GM21390 (cell line): ENCODE results near the gene SNU13.
"Not testable (repeated sequence)": the region's sequence is repeated elsewhere in the genome, so short reads cannot be mapped to it uniquely, and the experiment has no call there.

ENCODE experiments used
- ATAC-seq: cut with Tn5 transposase; IDR thresholded peaks from one replicate; pipeline ENCODE4 v1.9.1; 2021; ENCODE audit not compliant: unreplicated experiment

The SNU13 gene

DNA sequence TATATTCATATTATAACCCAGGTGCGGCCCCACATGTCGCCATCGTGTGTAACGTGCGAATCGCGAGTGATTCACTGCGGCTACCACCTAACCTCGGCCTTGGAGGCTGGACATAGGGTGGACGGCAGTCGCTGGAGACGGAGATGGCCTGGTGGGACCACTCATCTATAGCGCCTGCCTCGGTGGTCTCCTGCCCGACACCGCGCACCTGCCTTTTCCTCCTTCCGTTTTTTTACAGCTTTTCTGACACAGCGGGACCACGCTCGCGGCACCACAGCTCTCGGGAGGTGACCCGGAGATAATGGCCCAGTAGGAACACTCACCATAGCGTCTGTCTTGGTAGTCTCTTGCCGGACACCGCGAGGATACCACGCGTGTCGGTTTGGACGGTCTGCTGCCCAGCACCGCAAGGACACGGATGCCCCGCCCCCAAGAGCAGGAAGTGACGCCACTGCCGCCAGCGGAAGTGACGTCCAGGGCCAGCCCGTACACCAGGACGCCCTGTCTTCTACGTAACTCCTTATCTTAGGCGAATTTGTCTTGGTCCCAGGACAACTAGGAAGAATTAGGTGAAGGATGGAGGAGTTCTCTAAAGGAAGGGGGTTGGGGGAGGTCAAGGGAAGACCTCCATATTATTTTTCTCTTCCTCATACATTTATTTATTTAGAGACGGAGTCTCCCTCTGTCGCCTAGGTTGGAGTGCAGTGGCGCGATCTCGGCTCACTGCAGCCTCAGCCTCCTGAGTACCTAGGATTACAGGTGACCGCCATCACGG is 6.4 kb downstream of the SNU13 start:
- peak; percentile 67 for ATAC-seq

DNA sequence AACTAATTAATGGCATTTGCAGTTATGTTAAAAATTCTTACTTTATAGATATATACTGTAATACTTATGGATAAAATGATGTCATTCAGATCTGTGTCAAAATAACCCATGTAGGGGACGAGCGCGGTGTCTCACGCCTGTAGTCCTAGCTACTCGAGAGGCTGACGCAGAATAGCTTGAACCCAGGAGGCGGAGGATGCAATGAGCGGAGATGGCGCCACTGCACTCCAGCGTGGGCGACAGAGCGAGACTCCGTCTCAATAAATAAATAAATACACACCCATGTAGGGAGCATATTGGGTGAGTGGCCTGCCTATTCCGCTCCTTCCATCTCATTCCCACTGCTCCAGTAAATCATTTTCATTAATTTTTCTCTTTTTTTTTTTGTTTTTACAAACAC is 7.1 kb downstream of the SNU13 start:
- ATAC-seq, result no peak

- ATAC-seq, result no peak
Observed at GRCh38 chr22:41676134-41676533, 12.5 kb downstream of the SNU13 start.

GRCh38 chr22:41674846-41675340 is 13.8 kb downstream of the SNU13 start:
- no peak for ATAC-seq

DNA sequence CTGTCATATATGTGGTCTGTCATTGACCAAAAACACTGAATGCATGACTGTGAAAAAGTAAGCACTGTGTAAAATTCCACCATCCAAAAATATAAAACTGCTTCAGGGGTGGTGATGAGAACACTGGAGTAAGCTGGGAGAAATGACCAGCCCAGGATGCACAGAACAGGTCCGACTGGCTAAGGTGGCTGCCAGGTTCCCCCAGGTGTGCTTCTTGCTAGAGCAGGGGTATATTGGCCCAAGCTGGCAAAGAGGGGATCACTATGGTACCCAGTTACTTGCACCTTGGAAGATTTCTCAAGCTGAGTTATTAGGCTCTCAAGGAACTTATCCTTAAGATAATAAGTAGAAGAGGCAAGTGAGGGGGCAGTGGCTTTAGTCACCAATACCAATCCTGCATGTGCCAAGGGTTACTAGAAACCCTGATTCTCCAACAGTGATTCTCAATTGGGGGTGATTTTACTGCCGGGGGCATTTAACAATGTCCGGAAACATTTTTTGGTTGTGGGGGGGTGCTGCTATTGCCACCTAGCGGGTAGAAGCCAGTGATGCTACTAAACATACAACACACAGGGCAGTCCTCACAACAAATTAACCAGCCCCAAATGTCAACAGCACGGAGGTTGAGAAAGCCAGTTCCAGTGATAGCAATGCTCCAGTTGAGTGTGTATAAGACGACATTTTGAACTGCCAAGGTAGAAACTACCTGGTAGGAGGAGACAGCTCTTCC is 15.7 kb downstream of the SNU13 start:
- ATAC-seq, result no peak

GRCh38 chr22:41672096-41672495 is 16.6 kb downstream of the SNU13 start:
- ATAC-seq, result not testable (repeated sequence)

GRCh38 chr22:41668971-41669911 is 19.4 kb downstream of the SNU13 start:
- ATAC-seq, result no peak

- no peak for ATAC-seq
Observed at GRCh38 chr22:41664951-41665350, 23.7 kb downstream of the SNU13 start.

- no peak for ATAC-seq
Observed at GRCh38 chr22:41664490-41664889, 24.2 kb downstream of the SNU13 start.

- not testable (repeated sequence) for ATAC-seq
Observed at GRCh38 chr22:41663594-41663993, 25.1 kb downstream of the SNU13 start.

- ATAC-seq, result no peak
Observed at GRCh38 chr22:41661713-41662112, 27.0 kb downstream of the SNU13 start.

DNA sequence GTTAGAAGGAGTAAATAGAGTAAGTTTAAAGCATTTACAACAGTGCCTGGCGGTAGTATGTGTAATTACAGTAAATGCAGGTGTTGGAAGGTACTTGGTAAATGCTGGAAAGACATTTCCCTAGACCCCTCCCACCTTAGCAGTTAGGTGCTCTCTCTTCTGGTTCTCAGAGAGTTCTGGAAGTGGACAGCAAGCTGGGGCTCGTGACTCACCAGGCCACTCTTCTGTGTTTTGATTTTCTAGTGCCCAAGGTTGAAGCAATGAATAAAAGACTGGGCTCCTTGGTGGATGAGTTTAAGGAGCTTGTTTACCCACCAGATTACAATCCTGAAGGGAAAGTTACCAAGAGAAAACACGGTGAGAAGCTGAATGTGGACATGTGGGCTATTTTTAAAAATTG is 27.6 kb downstream of the SNU13 start:
- ATAC-seq, result no peak

- no peak for ATAC-seq
Observed at GRCh38 chr22:41660416-41660815, 28.3 kb downstream of the SNU13 start.

DNA sequence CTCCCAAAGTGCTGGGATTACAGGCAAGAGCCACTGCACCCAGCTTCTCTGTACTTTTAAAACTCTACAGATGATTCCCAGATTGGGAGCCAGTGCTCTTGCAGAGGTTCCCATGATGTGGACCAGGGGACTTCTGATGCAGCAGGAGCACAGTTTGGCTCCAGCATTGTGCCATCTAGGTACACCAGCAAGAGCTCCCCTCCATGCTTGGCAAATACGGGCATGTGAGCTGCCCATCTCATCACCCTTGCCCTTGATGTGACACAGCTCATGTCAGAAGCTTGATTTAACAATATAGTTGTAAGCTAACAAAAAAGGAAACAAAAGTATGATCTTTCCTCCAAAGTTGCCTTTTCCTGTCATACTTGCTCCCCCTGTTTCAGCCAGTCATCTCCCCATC is 28.7 kb downstream of the SNU13 start:
- ATAC-seq, result no peak

DNA sequence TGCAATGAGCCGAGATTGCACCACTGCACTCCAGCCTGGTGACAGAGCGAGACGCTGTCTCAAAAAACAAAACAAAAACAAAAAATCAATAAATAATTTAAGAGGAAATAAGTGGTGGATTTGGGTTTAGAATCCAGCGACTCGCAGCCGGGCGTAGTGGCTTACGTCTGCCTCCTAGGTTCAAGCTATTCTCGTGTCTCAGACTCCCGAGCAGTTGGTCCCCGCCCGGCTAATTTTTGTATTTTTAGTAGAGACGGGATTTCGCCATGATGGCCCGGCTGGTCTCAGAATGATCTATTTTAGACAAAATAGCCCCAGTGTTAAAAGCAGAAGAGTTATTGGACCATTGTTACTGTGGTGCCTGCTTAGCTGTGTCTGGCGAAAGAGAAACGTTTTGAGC is 29.8 kb downstream of the SNU13 start:
- no peak for ATAC-seq

- no peak for ATAC-seq
Observed at GRCh38 chr22:41657709-41658108, 31.0 kb downstream of the SNU13 start.

GRCh38 chr22:41656556-41656955 is 32.1 kb downstream of the SNU13 start:
- no peak for ATAC-seq

GRCh38 chr22:41654322-41654721 is 34.3 kb downstream of the SNU13 start:
- no peak for ATAC-seq

DNA sequence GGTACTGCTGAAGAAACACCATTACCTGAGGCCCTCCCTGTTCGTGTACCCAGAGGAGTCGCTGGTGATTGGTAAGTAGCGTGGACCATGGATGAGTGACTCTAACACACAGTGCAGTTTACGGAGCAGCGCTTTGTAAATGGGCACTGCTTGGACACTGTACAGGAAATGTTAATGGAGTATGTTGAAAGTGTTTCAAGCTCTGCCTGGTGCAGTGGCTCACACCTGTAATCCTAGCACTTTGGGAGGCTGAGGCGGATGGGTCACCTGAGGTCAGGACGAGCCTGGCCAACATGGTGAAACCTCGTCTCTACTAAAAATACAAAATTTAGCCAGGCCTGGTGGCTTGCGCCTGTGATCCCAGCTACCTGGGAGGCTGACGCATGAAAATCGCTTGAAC is 37.8 kb downstream of the SNU13 start:
- no peak for ATAC-seq

GRCh38 chr22:41650229-41650628 is 38.4 kb downstream of the SNU13 start:
- ATAC-seq, result no peak

- no peak for ATAC-seq
Observed at GRCh38 chr22:41648432-41648831, 40.2 kb downstream of the SNU13 start.
